ENCODE data around the gene PHGDH.

The PHGDH gene

GRCh38 chr1:119713749-119714456 lies 2.2 kb downstream of the PHGDH start:
- ATAC-seq, result no peak

GRCh38 chr1:119714583-119714982 lies 2.8 kb downstream of the PHGDH start:
- no peaks in the 10 kb centered on the region for H3K36me3 Mint-ChIP-seq
- no peak overlapping the region for H3K4me3 Mint-ChIP-seq
- ATAC-seq, result no peak
- H3K9me3 Mint-ChIP-seq, result no peaks in the 10 kb centered on the region
- H3K27me3 Mint-ChIP-seq, result peaks cover 9% of the 10 kb centered on the region
- no peak overlapping the region for H3K27ac Mint-ChIP-seq
- H3K4me1 Mint-ChIP-seq, result peaks cover 25% of the 10 kb centered on the region

More at GRCh38 chr1:119713749-119714456, 2.2 kb downstream of the PHGDH start:
- Mint-ChIP-seq H3K36me3 (no peaks in the 10 kb centered on the region), H3K27ac (no peak overlapping the region), H3K27me3 (peaks cover 9% of the 10 kb centered on the region), H3K4me1 (peaks cover 25% of the 10 kb centered on the region), H3K4me3 (no peak overlapping the region), H3K9me3 (no peaks in the 10 kb centered on the region)

- no peak for ATAC-seq
- Mint-ChIP-seq H3K36me3 (no peaks in the 10 kb centered on the region), H3K27me3 (peaks cover 9% of the 10 kb centered on the region), H3K9me3 (no peaks in the 10 kb centered on the region), H3K4me1 (peaks cover 25% of the 10 kb centered on the region), H3K4me3 (no peak overlapping the region), H3K27ac (no peak overlapping the region)
Observed at GRCh38 chr1:119715542-119715941, 3.8 kb downstream of the PHGDH start.

- Mint-ChIP-seq H3K27me3 (peaks cover 1% of the 10 kb centered on the region), H3K36me3 (peaks cover 9% of the 10 kb centered on the region), H3K27ac (no peak overlapping the region), H3K9me3 (no peaks in the 10 kb centered on the region), H3K4me3 (no peak overlapping the region), H3K4me1 (peaks cover 9% of the 10 kb centered on the region)
- ATAC-seq, result no peak
Observed at GRCh38 chr1:119718409-119718808, 6.7 kb downstream of the PHGDH start.

- no peak for ATAC-seq
- H3K9me3 Mint-ChIP-seq, result no peaks in the 10 kb centered on the region
Observed at GRCh38 chr1:119718972-119719371, 7.2 kb downstream of the PHGDH start.

GRCh38 chr1:119720866-119721440 lies 9.2 kb downstream of the PHGDH start:
- Mint-ChIP-seq H3K4me1 (no peaks in the 10 kb centered on the region), H3K27ac (no peak overlapping the region), H3K36me3 (peaks cover 9% of the 10 kb centered on the region), H3K9me3 (no peaks in the 10 kb centered on the region), H3K27me3 (no peaks in the 10 kb centered on the region), H3K4me3 (no peak overlapping the region)
- no peak for ATAC-seq

More at GRCh38 chr1:119718972-119719371, 7.2 kb downstream of the PHGDH start:
- Mint-ChIP-seq H3K4me1 (peaks cover 5% of the 10 kb centered on the region), H3K36me3 (peaks cover 9% of the 10 kb centered on the region), H3K27ac (no peak overlapping the region), H3K4me3 (no peak overlapping the region), H3K27me3 (no peaks in the 10 kb centered on the region)

GRCh38 chr1:119721896-119722295 lies 10.2 kb downstream of the PHGDH start:
- Mint-ChIP-seq H3K9me3 (no peaks in the 10 kb centered on the region), H3K27me3 (no peaks in the 10 kb centered on the region), H3K4me1 (no peaks in the 10 kb centered on the region), H3K4me3 (no peak overlapping the region), H3K36me3 (peaks cover 11% of the 10 kb centered on the region), H3K27ac (no peak overlapping the region)
- no peak for ATAC-seq

GRCh38 chr1:119724611-119725218 lies 13.0 kb downstream of the PHGDH start:
- Mint-ChIP-seq H3K9me3 (no peaks in the 10 kb centered on the region), H3K27ac (no peak overlapping the region), H3K36me3 (peaks cover 17% of the 10 kb centered on the region), H3K4me3 (no peak overlapping the region), H3K4me1 (peaks cover 10% of the 10 kb centered on the region), H3K27me3 (no peaks in the 10 kb centered on the region)
- no peak for ATAC-seq

- no peak for ATAC-seq
- H3K4me3 Mint-ChIP-seq, result no peak overlapping the region
- H3K27ac Mint-ChIP-seq, result no peak overlapping the region
- H3K36me3 Mint-ChIP-seq, result peaks cover 17% of the 10 kb centered on the region
- H3K9me3 Mint-ChIP-seq, result no peaks in the 10 kb centered on the region
- H3K27me3 Mint-ChIP-seq, result no peaks in the 10 kb centered on the region
- peaks cover 10% of the 10 kb centered on the region for H3K4me1 Mint-ChIP-seq
Observed at GRCh38 chr1:119725626-119726025, 13.9 kb downstream of the PHGDH start.

- no peak for ATAC-seq
- Mint-ChIP-seq H3K27me3 (no peaks in the 10 kb centered on the region), H3K9me3 (no peaks in the 10 kb centered on the region), H3K4me1 (peaks cover 10% of the 10 kb centered on the region), H3K36me3 (peaks cover 8% of the 10 kb centered on the region), H3K27ac (no peak overlapping the region), H3K4me3 (no peak overlapping the region)
Observed at GRCh38 chr1:119727991-119728390, 16.3 kb downstream of the PHGDH start.

- no peaks in the 10 kb centered on the region for H3K9me3 Mint-ChIP-seq
- no peaks in the 10 kb centered on the region for H3K27me3 Mint-ChIP-seq
- H3K27ac Mint-ChIP-seq, result no peak overlapping the region
- H3K4me1 Mint-ChIP-seq, result peaks cover 10% of the 10 kb centered on the region
- no peak overlapping the region for H3K4me3 Mint-ChIP-seq
- peaks cover 8% of the 10 kb centered on the region for H3K36me3 Mint-ChIP-seq
- ATAC-seq, result no peak
Observed at GRCh38 chr1:119729044-119729443, 17.3 kb downstream of the PHGDH start.

- Mint-ChIP-seq H3K4me3 (no peak overlapping the region), H3K36me3 (peaks cover 17% of the 10 kb centered on the region), H3K9me3 (no peaks in the 10 kb centered on the region), H3K27ac (no peak overlapping the region), H3K4me1 (peaks cover 10% of the 10 kb centered on the region), H3K27me3 (no peaks in the 10 kb centered on the region)
- no peak for ATAC-seq
Observed at GRCh38 chr1:119731060-119731459, 19.3 kb downstream of the PHGDH start.

GRCh38 chr1:119731741-119732430 lies 20.2 kb downstream of the PHGDH start:
- ATAC-seq, result no peak
- Mint-ChIP-seq H3K27me3 (no peaks in the 10 kb centered on the region), H3K36me3 (peaks cover 15% of the 10 kb centered on the region), H3K9me3 (no peaks in the 10 kb centered on the region), H3K4me3 (no peak overlapping the region), H3K27ac (no peak overlapping the region), H3K4me1 (peaks cover 10% of the 10 kb centered on the region)

- Mint-ChIP-seq H3K9me3 (no peaks in the 10 kb centered on the region), H3K4me3 (no peak overlapping the region), H3K27me3 (no peaks in the 10 kb centered on the region), H3K4me1 (peaks cover 9% of the 10 kb centered on the region), H3K36me3 (peaks cover 9% of the 10 kb centered on the region), H3K27ac (no peak overlapping the region)
- ATAC-seq, result no peak
Observed at GRCh38 chr1:119732465-119733168, 20.9 kb downstream of the PHGDH start.

GRCh38 chr1:119733754-119734153 lies 22.0 kb downstream of the PHGDH start:
- H3K27ac Mint-ChIP-seq, result no peak overlapping the region
- H3K9me3 Mint-ChIP-seq, result no peaks in the 10 kb centered on the region
- no peak for ATAC-seq
- H3K4me1 Mint-ChIP-seq, result no peaks in the 10 kb centered on the region
- no peaks in the 10 kb centered on the region for H3K27me3 Mint-ChIP-seq
- H3K36me3 Mint-ChIP-seq, result peaks cover 9% of the 10 kb centered on the region
- no peak overlapping the region for H3K4me3 Mint-ChIP-seq

Measured in stimulated activated memory B cell treated with anti-CD40 and anti-IgM and Interleukin-4, amounts not matched to agents 10 μg/mL and 1 μg/mL and 100 μg/mL, for 72 hours (primary cell).